Astrocyte (in vitro differentiated cells and primary cell): Measurements from ENCODE around the gene NUTF2. TPM values are rescaled to one million over a fixed set of nuclear protein-coding genes. Genes with fewer than 3 reads are reported as not detected.

ENCODE experiments used
- DNase-seq: peaks from one replicate; pipeline ENCODE4 v3.0.0-alpha.2; 2010; ENCODE audit warnings: low read depth
- FAIRE-seq: peaks from 2 replicates; lab custom pipeline; 2011; peaks lifted over from hg19 to GRCh38; lab: Jason Lieb, UNC
- H2AFZ ChIP-seq: 2 replicates; pipeline ENCODE4 v1.6.0; 2012; ENCODE audit warnings: low read depth, low read length, inconsistent platforms
- H3K27ac ChIP-seq: 2 replicates; pipeline ENCODE4 v1.5.1; 2011; ENCODE audit warnings: low read depth, low read length, inconsistent platforms
- H3K27me3 ChIP-seq: 2 replicates; pipeline ENCODE4 v1.6.0; 2011; ENCODE audit warnings: low read length, inconsistent platforms; ENCODE audit not compliant: insufficient read depth
- H3K36me3 ChIP-seq: 2 replicates; pipeline ENCODE4 v1.5.1; 2011; ENCODE audit warnings: low read length, inconsistent platforms; ENCODE audit not compliant: insufficient read depth
- H3K4me1 ChIP-seq: 2 replicates; pipeline ENCODE4 v1.5.1; 2011; ENCODE audit warnings: low read length, inconsistent platforms; ENCODE audit not compliant: insufficient read depth
- H3K4me2 ChIP-seq: 2 replicates; pipeline ENCODE4 v1.6.0; 2012; ENCODE audit warnings: low read length, inconsistent platforms
- H3K4me3 ChIP-seq: 2 replicates; pipeline ENCODE4 v1.5.1; 2011; ENCODE audit warnings: low read depth, mild to moderate bottlenecking, low read length, inconsistent platforms; ENCODE audit not compliant: insufficient read depth
- H3K79me2 ChIP-seq: 2 replicates; pipeline ENCODE4 v1.6.0; 2012; ENCODE audit warnings: mild to moderate bottlenecking, low read length, inconsistent platforms; ENCODE audit not compliant: insufficient read depth
- H3K9ac ChIP-seq: 2 replicates; pipeline ENCODE4 v1.6.0; 2012; ENCODE audit warnings: mild to moderate bottlenecking, low read length, inconsistent platforms
- H3K9me3 ChIP-seq: 2 replicates; pipeline ENCODE4 v1.5.1; 2012; ENCODE audit warnings: low read depth, mild to moderate bottlenecking, low read length, inconsistent platforms; ENCODE audit not compliant: insufficient read depth
- H4K20me1 ChIP-seq: 2 replicates; pipeline ENCODE4 v1.6.0; 2012; ENCODE audit warnings: low read length, inconsistent platforms; ENCODE audit not compliant: insufficient read depth
- H3K27ac Mint-ChIP-seq: one replicate; pipeline ENCODE4 v1.8.0; 2021; ENCODE audit warnings: mild to moderate bottlenecking, mixed read lengths; ENCODE audit not compliant: unreplicated experiment
- H3K27me3 Mint-ChIP-seq: one replicate; pipeline ENCODE4 v1.8.0; 2021; ENCODE audit warnings: low read depth, mixed read lengths; ENCODE audit not compliant: unreplicated experiment
- H3K36me3 Mint-ChIP-seq: one replicate; pipeline ENCODE4 v1.8.0; 2021; ENCODE audit warnings: low read depth, mixed read lengths; ENCODE audit not compliant: unreplicated experiment
- H3K4me1 Mint-ChIP-seq: one replicate; pipeline ENCODE4 v1.8.0; 2021; ENCODE audit warnings: low read depth, mixed read lengths; ENCODE audit not compliant: unreplicated experiment
- H3K4me3 Mint-ChIP-seq: one replicate; pipeline ENCODE4 v1.8.0; 2021; ENCODE audit warnings: mild to moderate bottlenecking, moderate library complexity, mixed read lengths; ENCODE audit not compliant: unreplicated experiment
- H3K9me3 Mint-ChIP-seq: one replicate; pipeline ENCODE4 v1.8.0; 2021; ENCODE audit warnings: mild to moderate bottlenecking, mixed read lengths; ENCODE audit not compliant: unreplicated experiment
- CTCF ChIP-seq: IDR thresholded peaks from 2 replicates; pipeline ENCODE4 v1.5.1; 2011; ENCODE audit warnings: low read depth, mild to moderate bottlenecking, inconsistent platforms, low read length, moderate library complexity; ENCODE audit not compliant: insufficient read depth
- EZH2 ChIP-seq: IDR thresholded peaks from 2 replicates; pipeline ENCODE4 v1.6.1; 2012; ENCODE audit warnings: mild to moderate bottlenecking, low read length, inconsistent platforms; ENCODE audit not compliant: insufficient read depth
- total RNA-seq: library from RNA; stranded (reverse); gene quantifications from 2 replicates; pipeline ENCODE4 v1.2.1, GENCODE V29; 2021

NUTF2 gene
- total RNA-seq, 1 donor from 2014 or later: 224 TPM

- H3K36me3 Mint-ChIP-seq: peaks cover 16% of the 10 kb centered on the region
- Histone ChIP-seq H4K20me1 (peaks cover 68% of the 10 kb centered on the region), H3K27me3 (no peaks in the 10 kb centered on the region), H3K9ac (peak overlapping the region; percentile 97), H3K4me2 (peak overlapping the region; percentile 97), H2AFZ (no peak overlapping the region), H3K9me3 (no peaks in the 10 kb centered on the region), H3K4me1 (peaks cover 13% of the 10 kb centered on the region), H3K79me2 (peaks cover 51% of the 10 kb centered on the region), H3K36me3 (peaks cover 37% of the 10 kb centered on the region), H3K27ac (no peak overlapping the region), H3K4me3 (peak overlapping the region; percentile 78)
- peaks cover 16% of the 10 kb centered on the region for H3K4me1 Mint-ChIP-seq
- H3K4me3 Mint-ChIP-seq: peak overlapping the region; percentile 97
- DNase-seq (no peak), FAIRE-seq (no peak)
- H3K27ac Mint-ChIP-seq: peak overlapping the region; percentile 55
- TF ChIP-seq EZH2 (no peak), CTCF (no peak)
- H3K27me3 Mint-ChIP-seq: no peaks in the 10 kb centered on the region
- H3K9me3 Mint-ChIP-seq: no peaks in the 10 kb centered on the region
Observed at GRCh38 chr16:67874372-67874771, 27.6 kb downstream of the NUTF2 start.

- TF ChIP-seq CTCF (no peak), EZH2 (no peak)
- Mint-ChIP-seq H3K27ac (no peak overlapping the region), H3K9me3 (no peaks in the 10 kb centered on the region), H3K4me3 (no peak overlapping the region), H3K27me3 (no peaks in the 10 kb centered on the region), H3K36me3 (peaks cover 20% of the 10 kb centered on the region), H3K4me1 (peaks cover 16% of the 10 kb centered on the region)
- Histone ChIP-seq H3K27me3 (no peaks in the 10 kb centered on the region), H3K9me3 (no peaks in the 10 kb centered on the region), H3K9ac (no peak overlapping the region), H3K36me3 (peaks cover 34% of the 10 kb centered on the region), H3K4me3 (no peak overlapping the region), H4K20me1 (peaks cover 72% of the 10 kb centered on the region), H3K4me2 (no peak overlapping the region), H3K27ac (no peak overlapping the region), H3K79me2 (peaks cover 51% of the 10 kb centered on the region), H3K4me1 (peaks cover 13% of the 10 kb centered on the region), H2AFZ (no peak overlapping the region)
- FAIRE-seq (no peak), DNase-seq (no peak)
Observed at GRCh38 chr16:67877064-67877463, 30.3 kb downstream of the NUTF2 start.

- peaks cover 21% of the 10 kb centered on the region for H3K36me3 Mint-ChIP-seq
- no peaks in the 10 kb centered on the region for H3K9me3 Mint-ChIP-seq
- no peak for FAIRE-seq
- no peak overlapping the region for H3K4me2 ChIP-seq
- H3K4me3 Mint-ChIP-seq: no peak overlapping the region
- DNase-seq: no peak
- H3K4me3 ChIP-seq: no peak overlapping the region
- H3K27me3 ChIP-seq: no peaks in the 10 kb centered on the region
- no peak overlapping the region for H2AFZ ChIP-seq
- H3K27me3 Mint-ChIP-seq: no peaks in the 10 kb centered on the region
- peaks cover 76% of the 10 kb centered on the region for H4K20me1 ChIP-seq
- peaks cover 35% of the 10 kb centered on the region for H3K36me3 ChIP-seq
- peaks cover 47% of the 10 kb centered on the region for H3K79me2 ChIP-seq
- H3K27ac ChIP-seq: no peak overlapping the region
- TF ChIP-seq CTCF (no peak), EZH2 (no peak)
- H3K4me1 Mint-ChIP-seq: peaks cover 18% of the 10 kb centered on the region
- H3K9me3 ChIP-seq: no peaks in the 10 kb centered on the region
- no peak overlapping the region for H3K27ac Mint-ChIP-seq
- no peak overlapping the region for H3K9ac ChIP-seq
- peaks cover 10% of the 10 kb centered on the region for H3K4me1 ChIP-seq
Observed at GRCh38 chr16:67878232-67878631, 31.5 kb downstream of the NUTF2 start.
